HG03025 (cell line): Measurements from ENCODE around the gene ATG7.

Source experiments
- ATAC-seq: cut with Tn5 transposase; IDR thresholded peaks from one replicate; pipeline ENCODE4 v1.9.1; 2021; ENCODE audit warnings: mild to moderate bottlenecking, moderate library complexity; ENCODE audit not compliant: unreplicated experiment, low FRiP score

Gene ATG7, protein sequence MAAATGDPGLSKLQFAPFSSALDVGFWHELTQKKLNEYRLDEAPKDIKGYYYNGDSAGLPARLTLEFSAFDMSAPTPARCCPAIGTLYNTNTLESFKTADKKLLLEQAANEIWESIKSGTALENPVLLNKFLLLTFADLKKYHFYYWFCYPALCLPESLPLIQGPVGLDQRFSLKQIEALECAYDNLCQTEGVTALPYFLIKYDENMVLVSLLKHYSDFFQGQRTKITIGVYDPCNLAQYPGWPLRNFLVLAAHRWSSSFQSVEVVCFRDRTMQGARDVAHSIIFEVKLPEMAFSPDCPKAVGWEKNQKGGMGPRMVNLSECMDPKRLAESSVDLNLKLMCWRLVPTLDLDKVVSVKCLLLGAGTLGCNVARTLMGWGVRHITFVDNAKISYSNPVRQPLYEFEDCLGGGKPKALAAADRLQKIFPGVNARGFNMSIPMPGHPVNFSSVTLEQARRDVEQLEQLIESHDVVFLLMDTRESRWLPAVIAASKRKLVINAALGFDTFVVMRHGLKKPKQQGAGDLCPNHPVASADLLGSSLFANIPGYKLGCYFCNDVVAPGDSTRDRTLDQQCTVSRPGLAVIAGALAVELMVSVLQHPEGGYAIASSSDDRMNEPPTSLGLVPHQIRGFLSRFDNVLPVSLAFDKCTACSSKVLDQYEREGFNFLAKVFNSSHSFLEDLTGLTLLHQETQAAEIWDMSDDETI

DNA sequence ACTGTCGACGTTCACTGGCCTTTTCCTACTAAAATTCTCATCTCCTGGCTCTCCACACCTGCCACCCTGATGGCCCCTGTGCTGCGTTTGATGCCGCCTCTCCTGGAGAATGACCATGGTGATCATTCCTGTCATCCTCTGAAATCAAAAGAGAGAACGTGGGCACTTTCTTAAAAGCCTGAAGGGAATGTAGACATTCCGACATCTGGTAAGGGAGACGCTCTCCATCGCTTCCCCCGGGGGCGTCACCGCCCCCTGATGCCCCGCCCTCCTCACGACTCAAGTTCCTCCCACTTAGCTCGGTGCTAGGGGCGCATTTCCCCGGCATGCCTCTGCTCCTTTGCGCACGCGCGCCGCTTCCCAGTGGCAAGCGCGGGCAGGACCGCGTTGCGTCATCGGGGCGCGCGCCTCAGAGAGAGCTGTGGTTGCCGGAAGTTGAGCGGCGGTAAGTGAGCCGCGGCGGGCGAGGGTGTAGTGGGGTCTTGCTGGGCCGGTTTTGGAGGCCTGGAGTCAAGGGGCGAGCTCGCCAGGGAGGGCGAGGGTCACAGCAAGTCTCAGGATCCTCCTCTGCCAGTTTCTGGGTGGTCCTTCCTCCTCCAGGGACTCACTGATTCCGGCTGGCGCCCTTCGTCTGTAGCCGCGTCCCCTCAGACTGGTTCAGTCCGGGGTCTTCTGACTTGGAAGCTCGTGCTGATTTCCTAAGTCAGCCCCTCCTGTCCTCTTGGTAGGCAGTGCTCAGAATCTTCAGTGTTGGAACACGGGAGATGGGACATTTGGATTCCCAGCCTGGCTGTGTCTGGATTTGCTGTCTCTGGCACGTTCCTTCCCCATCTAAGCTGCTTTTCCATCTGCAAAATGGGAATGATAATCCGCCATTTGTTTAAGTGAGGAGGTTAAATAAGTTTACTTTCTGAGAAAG lies at the start of gene ATG7:
Gene ATG7 (plus strand): TSS at position 412 of the 919 bp plus-strand sequence. CDS start 26,299 bp downstream, outside the sequence.
- ATAC-seq, result peak; percentile 91

GRCh38 chr3:11224010-11224409 lies 48.2 kb upstream of the ATG7 start:
- ATAC-seq, result no peak

- ATAC-seq, result no peak
Measured at GRCh38 chr3:11224870-11225229, 47.3 kb upstream of the ATG7 start.

GRCh38 chr3:11226042-11226370 lies 46.2 kb upstream of the ATG7 start:
- no peak for ATAC-seq

- no peak for ATAC-seq
Measured at GRCh38 chr3:11228041-11228440, 44.2 kb upstream of the ATG7 start.

- ATAC-seq, result no peak
Measured at GRCh38 chr3:11230125-11230524, 42.1 kb upstream of the ATG7 start.

DNA sequence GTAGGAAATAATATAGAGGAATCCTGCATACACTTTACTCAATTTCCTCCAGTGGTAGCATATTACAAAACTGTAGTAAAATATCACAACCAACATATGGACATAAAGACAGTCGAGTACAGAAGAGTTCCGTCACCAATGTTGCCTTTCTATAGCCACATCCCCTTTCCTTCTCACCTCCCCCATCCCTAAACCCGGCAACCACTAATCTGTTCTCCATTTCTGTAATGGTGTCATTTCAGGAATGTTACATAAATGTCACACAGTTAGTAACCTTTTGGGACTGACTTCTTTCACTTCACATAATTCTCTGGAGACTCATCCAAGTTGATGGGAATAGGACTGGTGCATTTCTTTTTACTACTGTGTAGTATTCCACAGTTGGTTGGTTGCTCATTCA lies 41.4 kb upstream of the ATG7 start:
- no peak for ATAC-seq

DNA sequence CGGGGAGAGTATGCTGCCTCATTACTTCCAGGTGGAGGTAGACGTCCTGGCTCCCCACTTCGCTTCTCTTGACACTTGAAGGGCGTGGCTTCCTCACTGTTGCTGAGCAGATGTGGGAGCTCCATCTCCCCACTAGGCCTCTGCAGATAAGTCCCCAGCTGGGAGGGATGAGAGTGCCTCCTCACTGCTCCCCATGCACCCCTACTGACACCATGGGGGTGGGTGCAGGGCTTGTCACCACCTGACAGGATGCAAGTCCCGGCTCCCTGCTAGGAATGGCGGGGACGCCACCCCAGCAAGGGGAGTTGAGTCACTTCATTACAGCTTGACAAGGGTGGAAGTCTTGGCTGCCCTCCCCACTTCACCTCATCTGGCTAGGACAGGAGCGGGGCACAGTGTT lies 36.8 kb upstream of the ATG7 start:
- ATAC-seq, result no peak

DNA sequence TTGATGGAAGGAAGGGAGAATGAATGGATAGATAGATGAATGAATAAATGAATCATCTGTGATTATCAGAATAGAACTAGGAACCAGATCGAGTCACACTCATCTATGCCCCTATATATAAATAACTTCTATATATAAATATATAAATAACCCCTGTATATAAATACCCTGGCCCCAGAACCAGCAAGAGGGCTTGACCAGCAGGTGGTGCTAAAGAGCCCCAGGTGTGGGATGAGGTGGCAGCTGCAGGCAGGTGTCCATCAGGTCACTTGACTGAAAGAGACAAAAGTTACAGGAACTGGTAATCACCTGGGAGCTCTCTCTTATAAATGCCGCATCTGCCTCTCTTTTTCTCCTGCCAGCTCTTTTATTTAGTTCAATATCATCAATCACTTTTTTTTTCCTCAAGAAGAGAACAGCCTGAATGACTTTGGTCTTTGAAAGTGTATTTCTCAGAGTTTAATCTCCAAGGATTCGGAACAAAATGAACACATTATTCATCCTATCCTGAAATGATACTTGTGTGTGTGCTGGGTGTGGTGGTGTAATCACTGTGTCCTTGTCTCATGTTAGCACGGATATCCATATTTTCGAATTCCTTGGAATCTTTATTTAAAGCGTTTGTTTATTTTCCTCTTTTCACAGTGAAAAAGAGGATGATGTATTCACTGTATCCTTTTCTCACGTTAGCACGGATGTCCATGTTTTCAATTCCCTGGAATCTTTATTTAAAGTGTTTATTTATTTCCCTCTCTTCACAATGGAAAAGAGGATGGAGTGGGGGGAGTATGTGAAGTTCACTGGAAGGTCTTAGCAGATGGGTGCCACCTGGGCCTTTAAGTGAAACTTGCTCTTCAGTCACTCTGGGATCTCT lies 35.4 kb upstream of the ATG7 start:
- no peak for ATAC-seq

DNA sequence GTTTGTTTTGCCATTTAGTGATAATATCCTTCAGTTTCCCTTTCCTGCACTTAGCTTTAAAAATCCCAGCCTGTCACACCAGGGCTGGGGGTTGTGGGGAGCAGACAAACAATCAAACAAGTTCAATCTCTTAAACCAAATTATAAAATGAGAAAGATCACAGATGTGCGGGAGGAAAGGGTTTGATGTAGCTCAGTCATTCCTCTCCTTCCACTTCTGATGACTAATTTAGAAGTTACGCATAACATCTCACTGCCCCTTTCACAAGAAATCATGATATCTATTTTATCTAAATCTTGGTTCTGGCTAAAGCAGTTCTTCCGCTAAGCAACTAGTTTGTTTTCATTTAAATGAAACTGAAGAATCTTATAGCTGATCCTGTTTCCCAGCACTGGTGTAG lies 34.1 kb upstream of the ATG7 start:
- ATAC-seq, result no peak

- ATAC-seq, result no peak
Measured at GRCh38 chr3:11238880-11239279, 33.3 kb upstream of the ATG7 start.

DNA sequence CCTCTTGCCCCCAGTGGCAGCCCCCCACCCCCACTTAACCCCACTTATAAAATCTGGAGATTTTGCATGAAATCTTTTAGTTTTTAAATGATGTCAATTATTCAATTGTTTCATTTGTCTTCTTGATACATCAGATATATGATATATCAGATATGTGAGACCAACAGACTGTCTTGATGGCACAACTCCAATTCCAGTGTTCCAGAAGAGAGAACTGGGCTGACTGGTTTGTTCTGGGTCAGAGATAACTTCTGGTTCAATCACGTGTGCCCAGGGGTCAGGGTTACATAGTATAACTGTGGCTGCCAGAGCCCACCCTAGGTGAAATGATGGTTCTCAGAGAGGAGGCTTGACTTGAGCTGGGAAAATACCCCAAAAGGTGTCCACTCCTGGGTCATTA lies 32.4 kb upstream of the ATG7 start:
- no peak for ATAC-seq

DNA sequence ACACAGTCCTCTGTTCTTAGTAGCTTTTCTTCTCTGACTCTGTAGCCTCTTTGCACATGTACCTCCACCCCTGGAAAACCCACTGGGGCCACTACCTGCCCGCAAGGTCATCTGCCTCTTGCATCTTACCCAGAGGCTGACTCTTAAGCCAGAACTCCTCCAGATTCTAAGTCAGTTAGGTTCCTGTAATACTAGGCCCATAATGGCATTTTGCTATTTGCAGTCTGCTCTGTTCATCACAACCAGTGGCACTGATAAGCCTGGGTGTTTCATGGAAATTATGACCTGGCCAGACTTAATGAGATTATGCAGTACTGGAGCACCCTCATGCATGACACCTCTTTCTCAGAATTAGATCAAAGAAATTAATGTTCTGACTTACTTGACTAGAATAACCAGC lies 31.7 kb upstream of the ATG7 start:
- ATAC-seq, result no peak

DNA sequence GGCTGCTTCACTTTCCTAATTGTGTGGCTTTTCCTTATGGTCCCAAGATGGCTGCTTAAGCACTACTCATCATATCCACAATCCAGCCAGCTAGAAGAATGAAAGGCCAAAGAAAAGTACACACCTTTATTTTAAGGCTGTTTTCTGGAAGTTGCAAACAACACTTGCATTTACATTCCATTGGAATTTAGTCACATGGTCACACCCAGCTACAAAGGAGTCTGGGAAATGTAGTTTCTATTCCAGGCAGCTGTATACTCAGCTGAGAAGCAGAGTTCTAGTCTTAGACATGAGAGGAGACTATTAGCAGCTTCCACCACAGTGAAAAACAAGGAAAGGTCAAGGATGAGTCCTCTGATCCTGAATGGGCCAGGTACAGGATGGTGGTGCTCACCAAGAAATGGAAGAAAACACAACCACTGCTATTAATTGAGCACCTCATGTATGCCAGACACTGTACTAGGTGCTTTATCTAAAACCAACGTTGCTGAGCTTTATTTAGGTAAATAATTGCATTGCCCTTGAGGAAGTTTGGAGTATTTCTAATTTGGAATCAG lies 28.0 kb upstream of the ATG7 start:
- no peak for ATAC-seq

GRCh38 chr3:11245276-11245675 lies 26.9 kb upstream of the ATG7 start:
- ATAC-seq, result no peak

DNA sequence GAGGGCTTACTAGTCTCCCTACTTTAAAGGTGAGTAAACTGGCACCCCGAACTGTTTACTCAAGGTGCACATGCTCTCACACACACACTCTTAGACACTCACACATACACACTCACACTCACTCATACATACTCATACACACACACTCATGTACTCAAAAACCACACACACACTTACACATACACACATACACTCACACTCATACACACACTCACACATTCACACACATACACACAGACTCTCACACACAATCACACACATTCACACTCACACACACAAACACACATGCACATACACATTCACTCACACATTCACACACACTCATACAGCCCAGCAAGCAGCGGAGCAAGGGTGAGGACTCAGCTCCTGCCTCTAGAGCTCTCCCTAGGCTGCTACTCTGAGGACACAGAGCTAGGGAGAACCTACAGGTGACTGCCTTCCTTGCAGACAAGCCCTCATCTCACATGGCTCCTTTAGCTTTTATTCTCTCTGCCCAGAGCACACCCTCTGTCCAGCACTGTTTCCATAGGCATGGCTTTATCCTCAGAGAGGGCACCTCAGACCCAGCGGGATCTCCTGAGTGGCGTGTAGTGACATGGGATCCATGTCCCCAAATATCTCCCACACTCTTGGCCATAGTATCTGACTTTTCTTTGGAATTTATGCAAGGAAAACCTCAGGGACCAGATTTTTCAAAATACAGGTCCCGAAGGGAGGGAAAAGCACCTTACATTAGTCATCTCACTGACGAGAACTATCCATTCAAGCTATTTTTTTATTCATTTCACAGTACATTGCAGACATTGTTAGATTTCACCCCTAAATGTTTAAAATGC lies 26.2 kb upstream of the ATG7 start:
- ATAC-seq, result no peak

GRCh38 chr3:11246663-11246970 lies 25.6 kb upstream of the ATG7 start:
- ATAC-seq, result no peak

GRCh38 chr3:11247362-11247761 lies 24.8 kb upstream of the ATG7 start:
- ATAC-seq, result no peak

GRCh38 chr3:11248596-11248995 lies 23.6 kb upstream of the ATG7 start:
- no peak for ATAC-seq
